Activated naive CD4-positive, alpha-beta T cell treated with anti-CD3 and anti-CD28 coated beads for 36 hours (primary cell): ENCODE results near the gene OR2W3. TPM values are rescaled to one million over a fixed set of nuclear protein-coding genes. Genes with fewer than 3 reads are reported as not detected.
"Not testable (repeated sequence)": the region's sequence is repeated elsewhere in the genome, so short reads cannot be mapped to it uniquely, and the experiment has no call there.

Experiments used
- CTCF ChIA-PET: fragments of 350-600 bp; sonication (Branson Sonifier 250); formaldehyde crosslinking; loops from one replicate; lab custom pipeline; 2021; ENCODE audit warnings: antibody characterized with exemption; lab: Charles Lee
- DNase-seq: peaks from one replicate; pipeline ENCODE4 v3.0.0-alpha.2; 2020
- H3K27ac Mint-ChIP-seq: one replicate; pipeline ENCODE4 v1.8.0; 2021; ENCODE audit warnings: mild to moderate bottlenecking, mixed read lengths
- H3K27me3 Mint-ChIP-seq: one replicate; pipeline ENCODE4 v1.8.0; 2021; ENCODE audit warnings: low read depth, mixed read lengths
- H3K36me3 Mint-ChIP-seq: one replicate; pipeline ENCODE4 v1.8.0; 2021; ENCODE audit warnings: low read depth, mixed read lengths
- H3K4me1 Mint-ChIP-seq: one replicate; pipeline ENCODE4 v1.8.0; 2021; ENCODE audit warnings: low read depth, mixed read lengths
- H3K4me3 Mint-ChIP-seq: one replicate; pipeline ENCODE4 v1.8.0; 2021; ENCODE audit warnings: mild to moderate bottlenecking, moderate library complexity, mixed read lengths
- H3K9me3 Mint-ChIP-seq: one replicate; pipeline ENCODE4 v1.8.0; 2021; ENCODE audit warnings: mixed read lengths
- intact Hi-C: fragments of 100-400 bp; cut with micrococcal nuclease; formaldehyde crosslinking; loops from one replicate; pipeline ENCODE4 v1.15.1; 2023
- total RNA-seq, 2 experiments: library from RNA; stranded (reverse); gene quantifications; one replicate each; pipeline ENCODE4 v1.2.3, GENCODE V29; 2021

OR2W3 gene
- total RNA-seq, 2 experiments from 2014 or later: not detected

- no peak for DNase-seq
- intact Hi-C loops: no loop called here
- H3K9me3 Mint-ChIP-seq: peaks cover 3% of the 10 kb centered on the region
- CTCF ChIA-PET: no interaction called here
- H3K27me3 Mint-ChIP-seq: peaks cover 4% of the 10 kb centered on the region
- no peak overlapping the region for H3K4me3 Mint-ChIP-seq
- H3K36me3 Mint-ChIP-seq: no peaks in the 10 kb centered on the region
- no peaks in the 10 kb centered on the region for H3K4me1 Mint-ChIP-seq
- H3K27ac Mint-ChIP-seq: no peak overlapping the region
Observed at GRCh38 chr1:247933989-247934388, 38.6 kb downstream of the OR2W3 start.

- no peak overlapping the region for H3K4me3 Mint-ChIP-seq
- H3K27ac Mint-ChIP-seq: no peak overlapping the region
- intact Hi-C loops: loop anchor here (5.0 kb wide), 3 partner anchors 467 to 752 kb away; partner anchors contain the start of gene OR2T1
- H3K27me3 Mint-ChIP-seq: peaks cover 4% of the 10 kb centered on the region
- CTCF ChIA-PET: interaction anchor here (1.2 to 1.6 kb wide), 2 partner anchors 9 to 30 kb away, joined by 3 to 6 read pairs; no protein-coding TSS in a partner anchor
- no peaks in the 10 kb centered on the region for H3K4me1 Mint-ChIP-seq
- DNase-seq: no peak
- H3K9me3 Mint-ChIP-seq: peaks cover 3% of the 10 kb centered on the region
- no peaks in the 10 kb centered on the region for H3K36me3 Mint-ChIP-seq
Observed at GRCh38 chr1:247935781-247936180, 40.4 kb downstream of the OR2W3 start.

- Mint-ChIP-seq H3K4me1 (no peaks in the 10 kb centered on the region), H3K9me3 (peaks cover 3% of the 10 kb centered on the region), H3K36me3 (no peaks in the 10 kb centered on the region), H3K4me3 (no peak overlapping the region), H3K27me3 (peaks cover 4% of the 10 kb centered on the region), H3K27ac (no peak overlapping the region)
- intact Hi-C loops: loop anchor here (5.0 kb wide), 3 partner anchors 466 to 751 kb away; partner anchors contain the start of gene OR2T1
- CTCF ChIA-PET: interaction anchor here (0.6 to 1.6 kb wide), 6 partner anchors 9 to 757 kb away, joined by 3 to 6 read pairs (median 3); partner anchors contain the start of gene OR2T8
- no peak for DNase-seq
Observed at GRCh38 chr1:247936415-247936814, 41.0 kb downstream of the OR2W3 start.

GRCh38 chr1:247936965-247937734 is 41.8 kb downstream of the OR2W3 start:
- CTCF ChIA-PET: interaction anchor here (0.7 to 1.6 kb wide), 3 partner anchors 10 to 525 kb away, joined by 3 to 6 read pairs (median 3); partner anchors contain the start of gene OR2T8
- not testable (repeated sequence) for H3K9me3 Mint-ChIP-seq, H3K4me1 Mint-ChIP-seq, H3K36me3 Mint-ChIP-seq, H3K27me3 Mint-ChIP-seq
- DNase-seq: peak; percentile 94
- intact Hi-C loops: loop anchor here (1.0 to 5.0 kb wide), 6 partner anchors 31 to 870 kb away; partner anchors contain the start of gene OR2T1
- Mint-ChIP-seq H3K4me3 (peak overlapping the region; percentile 75), H3K27ac (peak overlapping the region; percentile 41)

- H3K4me1 Mint-ChIP-seq: no peaks in the 10 kb centered on the region
- H3K36me3 Mint-ChIP-seq: peaks cover 2% of the 10 kb centered on the region
- no peak overlapping the region for H3K4me3 Mint-ChIP-seq
- CTCF ChIA-PET: no interaction called here
- H3K27me3 Mint-ChIP-seq: no peaks in the 10 kb centered on the region
- H3K27ac Mint-ChIP-seq: no peak overlapping the region
- no peak for DNase-seq
- intact Hi-C loops: no loop called here
- H3K9me3 Mint-ChIP-seq: no peaks in the 10 kb centered on the region
Observed at GRCh38 chr1:247942624-247943023, 47.2 kb downstream of the OR2W3 start.

Other genes starting within 250 kb of the OR2W3 start
- not detected for gene OR13G1, start 215.8 kb upstream of the OR2W3 start, total RNA-seq
- gene OR6F1, start 178.9 kb upstream of the OR2W3 start, total RNA-seq: not detected
- gene OR14K1, start 157.0 kb upstream of the OR2W3 start, total RNA-seq: not detected
- gene OR14A2, start 147.4 kb upstream of the OR2W3 start, total RNA-seq: not detected
- not detected for gene OR1C1, start 135.0 kb upstream of the OR2W3 start, total RNA-seq
- gene OR14A16, start 71.5 kb upstream of the OR2W3 start, total RNA-seq: not detected
- not detected for gene OR11L1, start 53.7 kb upstream of the OR2W3 start, total RNA-seq
- gene TRIM58, start 38.4 kb upstream of the OR2W3 start, total RNA-seq: under 1 TPM; 0.12 to 0.17 TPM
- not detected for gene OR2T8, start 24.7 kb downstream of the OR2W3 start, total RNA-seq
- gene OR2AJ1, start 29.3 kb downstream of the OR2W3 start, total RNA-seq: not detected
- gene OR2L8, start 53.3 kb downstream of the OR2W3 start, total RNA-seq: under 1 TPM in 1 of 2 experiments, not detected in 1; 0.21 TPM
- not detected for gene OR2AK2, start 69.6 kb downstream of the OR2W3 start, total RNA-seq
- gene OR2L5, start 118.1 kb downstream of the OR2W3 start, total RNA-seq: not detected
- gene OR2L2, start 134.5 kb downstream of the OR2W3 start, total RNA-seq: not detected
- gene OR2L3, start 151.2 kb downstream of the OR2W3 start, total RNA-seq: not detected
- gene OR2L13, start 199.6 kb downstream of the OR2W3 start, total RNA-seq: not detected
- not detected for gene OR2M5, start 249.6 kb downstream of the OR2W3 start, total RNA-seq